ENCODE data around the gene UNC93A. TPM values are rescaled to one million over a fixed set of nuclear protein-coding genes. Genes with fewer than 3 reads are reported as not detected.
"Not testable (repeated sequence)": the region's sequence is repeated elsewhere in the genome, so short reads cannot be mapped to it uniquely, and the experiment has no call there.

UNC93A gene
- total RNA-seq, 1 donor from 2014 or later: not detected

DNA sequence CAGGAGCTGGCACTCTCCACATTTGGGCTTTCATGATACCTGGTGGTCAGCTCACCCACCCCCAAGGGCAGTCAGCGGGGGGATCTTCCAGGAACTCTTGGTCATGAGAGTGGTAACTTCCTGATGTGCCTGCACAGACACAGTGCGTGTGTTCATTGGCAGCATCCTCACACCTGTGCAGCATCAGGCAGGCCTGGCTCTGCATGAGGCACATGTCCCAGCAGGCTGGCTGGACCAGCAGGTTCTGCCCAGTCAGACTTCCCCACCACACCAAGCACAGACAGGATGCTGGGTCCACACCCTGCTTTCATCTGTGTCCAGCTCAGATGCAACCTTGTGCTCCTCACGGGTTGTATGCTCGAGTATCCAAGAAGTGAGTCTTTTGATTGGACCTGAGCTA, 15.7 kb upstream of the UNC93A start:
- no peaks in the 10 kb centered on the region for H3K36me3 Mint-ChIP-seq (ENCODE audit: low read depth)
- ChIA-PET CTCF (no interaction called here), POLR2A (no interaction called here)
- no peaks in the 10 kb centered on the region for H3K9me3 Mint-ChIP-seq
- DNase-seq (no peak), ATAC-seq (ENCODE audit: low read depth) (no peak)
- H3K4me1 Mint-ChIP-seq: no peaks in the 10 kb centered on the region
- H3K4me3 Mint-ChIP-seq: no peak overlapping the region
- TF ChIP-seq, protein P1, sequence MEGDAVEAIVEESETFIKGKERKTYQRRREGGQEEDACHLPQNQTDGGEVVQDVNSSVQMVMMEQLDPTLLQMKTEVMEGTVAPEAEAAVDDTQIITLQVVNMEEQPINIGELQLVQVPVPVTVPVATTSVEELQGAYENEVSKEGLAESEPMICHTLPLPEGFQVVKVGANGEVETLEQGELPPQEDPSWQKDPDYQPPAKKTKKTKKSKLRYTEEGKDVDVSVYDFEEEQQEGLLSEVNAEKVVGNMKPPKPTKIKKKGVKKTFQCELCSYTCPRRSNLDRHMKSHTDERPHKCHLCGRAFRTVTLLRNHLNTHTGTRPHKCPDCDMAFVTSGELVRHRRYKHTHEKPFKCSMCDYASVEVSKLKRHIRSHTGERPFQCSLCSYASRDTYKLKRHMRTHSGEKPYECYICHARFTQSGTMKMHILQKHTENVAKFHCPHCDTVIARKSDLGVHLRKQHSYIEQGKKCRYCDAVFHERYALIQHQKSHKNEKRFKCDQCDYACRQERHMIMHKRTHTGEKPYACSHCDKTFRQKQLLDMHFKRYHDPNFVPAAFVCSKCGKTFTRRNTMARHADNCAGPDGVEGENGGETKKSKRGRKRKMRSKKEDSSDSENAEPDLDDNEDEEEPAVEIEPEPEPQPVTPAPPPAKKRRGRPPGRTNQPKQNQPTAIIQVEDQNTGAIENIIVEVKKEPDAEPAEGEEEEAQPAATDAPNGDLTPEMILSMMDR (IDR thresholded peaks at IDR 0.05): no peak
- peaks cover 24% of the 10 kb centered on the region for H3K27me3 Mint-ChIP-seq
- no peak overlapping the region for H3K27ac Mint-ChIP-seq
- intact Hi-C loops (cut with micrococcal nuclease): no loop called here

DNA sequence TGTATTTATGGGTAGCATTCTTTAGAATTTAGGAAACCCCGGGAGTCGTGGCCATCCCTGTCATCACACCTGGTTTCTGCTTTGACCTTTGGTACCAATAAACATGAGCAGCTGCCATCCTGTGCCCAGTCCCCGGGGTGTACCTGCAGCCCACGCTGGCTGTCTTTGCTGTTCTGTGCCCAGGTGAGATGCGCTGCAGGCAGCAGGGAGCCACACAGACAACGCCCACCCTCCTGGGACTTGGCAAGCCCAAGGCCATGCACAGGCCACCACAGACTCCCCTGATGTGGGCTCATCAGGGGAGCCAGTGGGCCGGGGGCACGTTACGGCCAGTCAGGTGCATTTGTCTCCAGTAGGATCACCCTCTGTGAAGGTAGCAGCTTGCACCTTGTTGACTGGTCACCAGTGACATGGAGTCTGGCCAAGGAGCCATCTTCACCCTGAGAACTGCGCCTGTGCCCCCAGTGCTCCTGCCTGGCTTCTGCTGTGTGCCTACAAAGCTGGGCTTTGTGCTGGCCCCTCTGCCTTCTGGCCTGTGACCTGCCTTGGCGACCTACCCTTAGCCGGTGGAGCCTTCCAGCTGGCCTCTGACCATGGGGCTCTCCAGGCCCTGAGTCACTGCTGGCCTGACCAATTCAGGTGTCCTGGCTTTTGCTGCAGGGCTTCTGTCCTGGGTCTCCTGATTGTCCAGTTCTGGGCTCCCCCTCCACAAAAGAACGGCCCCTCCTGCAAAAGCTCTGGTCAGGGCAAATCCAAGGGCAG, 14.2 kb upstream of the UNC93A start:
- Mint-ChIP-seq H3K9me3 (no peaks in the 10 kb centered on the region), H3K4me1 (no peaks in the 10 kb centered on the region), H3K27ac (no peak overlapping the region), H3K4me3 (no peak overlapping the region), H3K36me3 (ENCODE audit: low read depth) (no peaks in the 10 kb centered on the region), H3K27me3 (peaks cover 18% of the 10 kb centered on the region)
- DNase-seq (no peak), ATAC-seq (ENCODE audit: low read depth) (no peak)
- intact Hi-C loops (cut with micrococcal nuclease): no loop called here
- CTCF ChIA-PET: no interaction called here
- POLR2A ChIA-PET: no interaction called here
- TF ChIP-seq, protein P1 (IDR thresholded peaks at IDR 0.05): no peak

- H3K4me3 Mint-ChIP-seq; CTCF ChIA-PET; H3K36me3 Mint-ChIP-seq (ENCODE audit: low read depth); POLR2A ChIA-PET; intact Hi-C loops (cut with micrococcal nuclease); H3K4me1 Mint-ChIP-seq; DNase-seq; H3K9me3 Mint-ChIP-seq; H3K27ac Mint-ChIP-seq; ATAC-seq (ENCODE audit: low read depth): not testable (repeated sequence)
- peaks cover 18% of the 10 kb centered on the region for H3K27me3 Mint-ChIP-seq
Observed at GRCh38 chr6:167278173-167278940, 12.8 kb upstream of the UNC93A start.

DNA sequence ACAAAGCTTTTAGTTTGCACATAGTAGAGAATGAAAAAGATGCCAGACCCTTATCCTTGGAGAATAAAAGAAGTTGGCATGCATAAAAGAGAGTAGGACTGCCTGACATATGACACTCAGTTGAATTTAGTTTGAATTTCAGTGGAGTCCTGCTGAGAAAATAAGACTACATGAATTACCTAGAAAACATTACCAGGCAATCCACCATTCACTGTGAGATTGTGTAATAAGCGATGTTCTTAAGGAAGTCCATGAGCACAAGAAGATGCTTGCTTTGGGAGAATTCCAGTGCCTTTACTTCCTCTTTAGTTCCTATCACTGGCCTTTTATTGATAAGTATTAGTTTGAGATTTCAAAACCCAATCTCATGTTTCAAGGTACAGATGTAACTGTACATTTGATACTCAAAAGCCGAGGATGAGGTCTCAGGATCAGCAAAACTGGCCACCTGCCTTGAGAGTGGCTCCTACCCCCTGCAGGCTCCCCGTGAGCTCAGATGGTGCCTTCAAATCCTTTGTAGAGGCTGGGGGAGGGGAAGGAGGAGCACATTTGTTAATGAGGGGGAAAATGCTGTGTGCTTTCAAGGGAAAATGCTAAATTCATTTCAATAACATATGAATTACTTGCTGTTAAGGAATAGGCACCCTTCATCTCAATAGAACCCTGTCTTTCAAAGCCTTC, 11.2 kb upstream of the UNC93A start:
- CTCF ChIA-PET: no interaction called here
- DNase-seq (no peak), ATAC-seq (ENCODE audit: low read depth) (no peak)
- Mint-ChIP-seq H3K4me1 (no peaks in the 10 kb centered on the region), H3K27me3 (peaks cover 18% of the 10 kb centered on the region), H3K4me3 (no peak overlapping the region), H3K9me3 (no peaks in the 10 kb centered on the region), H3K36me3 (ENCODE audit: low read depth) (no peaks in the 10 kb centered on the region), H3K27ac (no peak overlapping the region)
- POLR2A ChIA-PET: no interaction called here
- TF ChIP-seq, protein P1 (IDR thresholded peaks at IDR 0.05): no peak
- intact Hi-C loops (cut with micrococcal nuclease): loop anchor here (10.0 kb wide), 1 partner anchor 95 kb away; no protein-coding TSS in a partner anchor

DNA sequence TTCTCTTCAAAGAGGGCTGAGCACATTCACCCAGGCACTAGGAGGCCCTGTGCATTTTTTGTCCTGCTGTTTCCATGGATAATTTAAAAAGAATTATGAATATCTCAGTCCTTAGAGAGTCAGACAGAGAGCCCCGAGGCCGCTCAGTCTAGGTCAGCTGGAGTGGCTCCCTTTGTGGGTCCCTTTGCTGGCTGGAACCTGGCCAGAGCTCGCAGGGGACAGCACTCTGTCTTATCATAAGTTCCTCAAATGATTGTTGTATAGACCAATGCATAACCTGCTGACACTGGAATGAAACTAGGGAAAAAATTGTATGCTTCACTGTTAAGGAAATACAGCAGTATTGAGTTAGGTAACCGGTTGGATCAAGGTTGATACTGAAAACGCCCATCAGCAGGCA, 10.6 kb upstream of the UNC93A start:
- intact Hi-C loops (cut with micrococcal nuclease): loop anchor here (10.0 kb wide), 1 partner anchor 94 kb away; no protein-coding TSS in a partner anchor
- ATAC-seq (ENCODE audit: low read depth); H3K36me3 Mint-ChIP-seq (ENCODE audit: low read depth); H3K27ac Mint-ChIP-seq; POLR2A ChIA-PET; H3K9me3 Mint-ChIP-seq; H3K4me1 Mint-ChIP-seq; H3K4me3 Mint-ChIP-seq; DNase-seq: not testable (repeated sequence)
- H3K27me3 Mint-ChIP-seq: peaks cover 16% of the 10 kb centered on the region
- CTCF ChIA-PET: interaction anchor here (1.2 kb wide), 1 partner anchor 506 kb away, joined by 4 read pairs; no protein-coding TSS in a partner anchor

GRCh38 chr6:167282165-167282564, 8.9 kb upstream of the UNC93A start:
- Mint-ChIP-seq H3K27ac (no peak overlapping the region), H3K36me3 (ENCODE audit: low read depth) (no peaks in the 10 kb centered on the region), H3K9me3 (no peaks in the 10 kb centered on the region), H3K27me3 (peaks cover 10% of the 10 kb centered on the region), H3K4me3 (no peak overlapping the region), H3K4me1 (no peaks in the 10 kb centered on the region)
- DNase-seq (no peak), ATAC-seq (ENCODE audit: low read depth) (no peak)
- intact Hi-C loops (cut with micrococcal nuclease): loop anchor here (10.0 kb wide), 1 partner anchor 93 kb away; no protein-coding TSS in a partner anchor
- TF ChIP-seq, protein P1 (IDR thresholded peaks at IDR 0.05): no peak
- POLR2A ChIA-PET: no interaction called here
- CTCF ChIA-PET: no interaction called here

DNA sequence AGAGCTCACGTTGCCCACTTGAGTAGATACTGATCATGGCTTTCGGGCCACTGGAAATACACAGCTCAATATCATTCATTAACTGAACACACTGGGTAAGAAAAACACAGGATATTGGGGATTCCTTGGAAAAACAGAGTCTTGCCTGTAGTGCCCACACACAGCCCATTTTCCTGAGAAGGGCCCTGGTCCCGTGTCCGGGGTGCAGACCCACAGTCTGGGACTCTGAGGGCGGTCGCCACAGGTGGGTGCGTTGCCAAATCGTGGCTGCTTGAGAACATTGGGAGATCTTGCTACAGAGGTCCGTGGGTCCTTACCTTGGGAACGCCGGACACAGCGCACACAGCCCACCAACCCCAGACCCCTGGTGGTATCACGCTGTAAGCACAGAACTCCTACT, 6.5 kb upstream of the UNC93A start:
- H3K9me3 Mint-ChIP-seq; H3K36me3 Mint-ChIP-seq (ENCODE audit: low read depth); ATAC-seq (ENCODE audit: low read depth); H3K27ac Mint-ChIP-seq; DNase-seq; H3K4me3 Mint-ChIP-seq; CTCF ChIA-PET; H3K27me3 Mint-ChIP-seq; H3K4me1 Mint-ChIP-seq; POLR2A ChIA-PET: not testable (repeated sequence)
- intact Hi-C loops (cut with micrococcal nuclease): loop anchor here (10.0 kb wide), 1 partner anchor 90 kb away; no protein-coding TSS in a partner anchor

All from activated B cell treated with CpG ODN at 0.5 μM for 24 hours (primary cell).